HEK293 (cell line): ENCODE measurements around the gene GRIN2A.

Experiments used
- BCL11B ChIP-seq: fragments of 450-650 bp; formaldehyde crosslinking; IDR thresholded peaks from 2 replicates; pipeline ENCODE4 v1.5.1; 2016; ENCODE audit warnings: low read depth, missing biosample characterization, missing genetic modification characterization
- GLI4 ChIP-seq: fragments of 450-650 bp; formaldehyde crosslinking; IDR thresholded peaks from 2 replicates; pipeline ENCODE4 v1.5.1; 2016; ENCODE audit warnings: missing biosample characterization, missing genetic modification characterization
- SCRT1 ChIP-seq: fragments of 450-650 bp; formaldehyde crosslinking; IDR thresholded peaks from 2 replicates; pipeline ENCODE4 v1.5.1; 2016; ENCODE audit warnings: missing biosample characterization, missing genetic modification characterization, borderline replicate concordance
- TCF7L2 ChIP-seq: IDR thresholded peaks from 2 replicates; pipeline ENCODE4 v1.6.1; 2011; ENCODE audit warnings: low read depth, mild to moderate bottlenecking, inconsistent platforms, low read length, moderate library complexity, borderline replicate concordance
- YY1 ChIP-seq: fragments of 450-650 bp; formaldehyde crosslinking; IDR thresholded peaks from 2 replicates; pipeline ENCODE4 v1.5.1; 2018; ENCODE audit warnings: missing biosample characterization, missing genetic modification characterization
- ZNF121 ChIP-seq: fragments of 450-650 bp; formaldehyde crosslinking; IDR thresholded peaks from 2 replicates; pipeline ENCODE4 v1.5.1; 2016; ENCODE audit warnings: missing biosample characterization, missing genetic modification characterization
- ZNF350 ChIP-seq: fragments of 450-650 bp; formaldehyde crosslinking; IDR thresholded peaks from 2 replicates; pipeline ENCODE4 v1.5.0; 2017; ENCODE audit warnings: missing biosample characterization, mild to moderate bottlenecking, missing genetic modification characterization
- ZNF423 ChIP-seq: fragments of 450-650 bp; formaldehyde crosslinking; IDR thresholded peaks from 2 replicates; pipeline ENCODE4 v1.5.1; 2016; ENCODE audit warnings: missing biosample characterization, missing genetic modification characterization
- ZNF426 ChIP-seq: fragments of 450-650 bp; formaldehyde crosslinking; IDR thresholded peaks from 2 replicates; pipeline ENCODE4 v1.5.1; 2017; ENCODE audit warnings: missing biosample characterization, missing genetic modification characterization, mild to moderate bottlenecking, inconsistent platforms, moderate library complexity
- ZNF473 ChIP-seq: fragments of 450-650 bp; formaldehyde crosslinking; IDR thresholded peaks from 2 replicates; pipeline ENCODE4 v1.5.1; 2017; ENCODE audit warnings: missing biosample characterization, missing genetic modification characterization
- TF ChIP-seq, protein P1 (sequence below): fragments of 450-650 bp; formaldehyde crosslinking; IDR thresholded peaks from 2 replicates; pipeline ENCODE4 v1.5.1; 2016; ENCODE audit warnings: missing biosample characterization, missing genetic modification characterization, low read depth
- TF ChIP-seq, protein P2 (sequence below): fragments of 450-650 bp; formaldehyde crosslinking; IDR thresholded peaks from 2 replicates; pipeline ENCODE4 v1.5.1; 2016; ENCODE audit warnings: missing biosample characterization, missing genetic modification characterization
- TF ChIP-seq, protein P3 (sequence below): fragments of 450-650 bp; formaldehyde crosslinking; IDR thresholded peaks from 2 replicates; pipeline ENCODE4 v1.5.1; 2016; ENCODE audit warnings: missing biosample characterization, missing genetic modification characterization
- TF ChIP-seq, protein P4 (sequence below): fragments of 450-650 bp; formaldehyde crosslinking; IDR thresholded peaks from 2 replicates; pipeline ENCODE4 v1.5.1; 2016; ENCODE audit warnings: missing biosample characterization, missing genetic modification characterization

- no peak for TF ChIP-seq ZNF473 (tag by site-specific recombination)
- TF ChIP-seq ZNF423 (tag by site-specific recombination) = no peak
- TF ChIP-seq, protein P1, sequence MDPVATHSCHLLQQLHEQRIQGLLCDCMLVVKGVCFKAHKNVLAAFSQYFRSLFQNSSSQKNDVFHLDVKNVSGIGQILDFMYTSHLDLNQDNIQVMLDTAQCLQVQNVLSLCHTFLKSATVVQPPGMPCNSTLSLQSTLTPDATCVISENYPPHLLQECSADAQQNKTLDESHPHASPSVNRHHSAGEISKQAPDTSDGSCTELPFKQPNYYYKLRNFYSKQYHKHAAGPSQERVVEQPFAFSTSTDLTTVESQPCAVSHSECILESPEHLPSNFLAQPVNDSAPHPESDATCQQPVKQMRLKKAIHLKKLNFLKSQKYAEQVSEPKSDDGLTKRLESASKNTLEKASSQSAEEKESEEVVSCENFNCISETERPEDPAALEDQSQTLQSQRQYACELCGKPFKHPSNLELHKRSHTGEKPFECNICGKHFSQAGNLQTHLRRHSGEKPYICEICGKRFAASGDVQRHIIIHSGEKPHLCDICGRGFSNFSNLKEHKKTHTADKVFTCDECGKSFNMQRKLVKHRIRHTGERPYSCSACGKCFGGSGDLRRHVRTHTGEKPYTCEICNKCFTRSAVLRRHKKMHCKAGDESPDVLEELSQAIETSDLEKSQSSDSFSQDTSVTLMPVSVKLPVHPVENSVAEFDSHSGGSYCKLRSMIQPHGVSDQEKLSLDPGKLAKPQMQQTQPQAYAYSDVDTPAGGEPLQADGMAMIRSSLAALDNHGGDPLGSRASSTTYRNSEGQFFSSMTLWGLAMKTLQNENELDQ (tag by site-specific recombination) = no peak
- TF ChIP-seq, protein P2, sequence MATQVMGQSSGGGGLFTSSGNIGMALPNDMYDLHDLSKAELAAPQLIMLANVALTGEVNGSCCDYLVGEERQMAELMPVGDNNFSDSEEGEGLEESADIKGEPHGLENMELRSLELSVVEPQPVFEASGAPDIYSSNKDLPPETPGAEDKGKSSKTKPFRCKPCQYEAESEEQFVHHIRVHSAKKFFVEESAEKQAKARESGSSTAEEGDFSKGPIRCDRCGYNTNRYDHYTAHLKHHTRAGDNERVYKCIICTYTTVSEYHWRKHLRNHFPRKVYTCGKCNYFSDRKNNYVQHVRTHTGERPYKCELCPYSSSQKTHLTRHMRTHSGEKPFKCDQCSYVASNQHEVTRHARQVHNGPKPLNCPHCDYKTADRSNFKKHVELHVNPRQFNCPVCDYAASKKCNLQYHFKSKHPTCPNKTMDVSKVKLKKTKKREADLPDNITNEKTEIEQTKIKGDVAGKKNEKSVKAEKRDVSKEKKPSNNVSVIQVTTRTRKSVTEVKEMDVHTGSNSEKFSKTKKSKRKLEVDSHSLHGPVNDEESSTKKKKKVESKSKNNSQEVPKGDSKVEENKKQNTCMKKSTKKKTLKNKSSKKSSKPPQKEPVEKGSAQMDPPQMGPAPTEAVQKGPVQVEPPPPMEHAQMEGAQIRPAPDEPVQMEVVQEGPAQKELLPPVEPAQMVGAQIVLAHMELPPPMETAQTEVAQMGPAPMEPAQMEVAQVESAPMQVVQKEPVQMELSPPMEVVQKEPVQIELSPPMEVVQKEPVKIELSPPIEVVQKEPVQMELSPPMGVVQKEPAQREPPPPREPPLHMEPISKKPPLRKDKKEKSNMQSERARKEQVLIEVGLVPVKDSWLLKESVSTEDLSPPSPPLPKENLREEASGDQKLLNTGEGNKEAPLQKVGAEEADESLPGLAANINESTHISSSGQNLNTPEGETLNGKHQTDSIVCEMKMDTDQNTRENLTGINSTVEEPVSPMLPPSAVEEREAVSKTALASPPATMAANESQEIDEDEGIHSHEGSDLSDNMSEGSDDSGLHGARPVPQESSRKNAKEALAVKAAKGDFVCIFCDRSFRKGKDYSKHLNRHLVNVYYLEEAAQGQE (tag by site-specific recombination) = no peak
- no peak for TF ChIP-seq TCF7L2
- TF ChIP-seq GLI4 (tag by site-specific recombination) = no peak
- TF ChIP-seq, protein P3, sequence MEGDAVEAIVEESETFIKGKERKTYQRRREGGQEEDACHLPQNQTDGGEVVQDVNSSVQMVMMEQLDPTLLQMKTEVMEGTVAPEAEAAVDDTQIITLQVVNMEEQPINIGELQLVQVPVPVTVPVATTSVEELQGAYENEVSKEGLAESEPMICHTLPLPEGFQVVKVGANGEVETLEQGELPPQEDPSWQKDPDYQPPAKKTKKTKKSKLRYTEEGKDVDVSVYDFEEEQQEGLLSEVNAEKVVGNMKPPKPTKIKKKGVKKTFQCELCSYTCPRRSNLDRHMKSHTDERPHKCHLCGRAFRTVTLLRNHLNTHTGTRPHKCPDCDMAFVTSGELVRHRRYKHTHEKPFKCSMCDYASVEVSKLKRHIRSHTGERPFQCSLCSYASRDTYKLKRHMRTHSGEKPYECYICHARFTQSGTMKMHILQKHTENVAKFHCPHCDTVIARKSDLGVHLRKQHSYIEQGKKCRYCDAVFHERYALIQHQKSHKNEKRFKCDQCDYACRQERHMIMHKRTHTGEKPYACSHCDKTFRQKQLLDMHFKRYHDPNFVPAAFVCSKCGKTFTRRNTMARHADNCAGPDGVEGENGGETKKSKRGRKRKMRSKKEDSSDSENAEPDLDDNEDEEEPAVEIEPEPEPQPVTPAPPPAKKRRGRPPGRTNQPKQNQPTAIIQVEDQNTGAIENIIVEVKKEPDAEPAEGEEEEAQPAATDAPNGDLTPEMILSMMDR (tag by site-specific recombination) = no peak
- TF ChIP-seq ZNF121 (tag by site-specific recombination) = no peak
- no peak for TF ChIP-seq ZNF350
- TF ChIP-seq, protein P4, sequence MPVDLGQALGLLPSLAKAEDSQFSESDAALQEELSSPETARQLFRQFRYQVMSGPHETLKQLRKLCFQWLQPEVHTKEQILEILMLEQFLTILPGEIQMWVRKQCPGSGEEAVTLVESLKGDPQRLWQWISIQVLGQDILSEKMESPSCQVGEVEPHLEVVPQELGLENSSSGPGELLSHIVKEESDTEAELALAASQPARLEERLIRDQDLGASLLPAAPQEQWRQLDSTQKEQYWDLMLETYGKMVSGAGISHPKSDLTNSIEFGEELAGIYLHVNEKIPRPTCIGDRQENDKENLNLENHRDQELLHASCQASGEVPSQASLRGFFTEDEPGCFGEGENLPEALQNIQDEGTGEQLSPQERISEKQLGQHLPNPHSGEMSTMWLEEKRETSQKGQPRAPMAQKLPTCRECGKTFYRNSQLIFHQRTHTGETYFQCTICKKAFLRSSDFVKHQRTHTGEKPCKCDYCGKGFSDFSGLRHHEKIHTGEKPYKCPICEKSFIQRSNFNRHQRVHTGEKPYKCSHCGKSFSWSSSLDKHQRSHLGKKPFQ (tag by site-specific recombination) = no peak
- no peak for TF ChIP-seq SCRT1 (tag by site-specific recombination)
- no peak for TF ChIP-seq YY1 (tag by site-specific recombination)
- no peak for TF ChIP-seq BCL11B (tag by site-specific recombination)
- no peak for TF ChIP-seq ZNF426
Observed at GRCh38 chr16:9941245-9941644, 241.0 kb downstream of the GRIN2A start.
